Endodermal cell (in vitro differentiated cells): ENCODE measurements around the gene VIPR1. TPM values are rescaled to one million over a fixed set of nuclear protein-coding genes. Genes with fewer than 3 reads are reported as not detected.

Source experiments
- DNase-seq: peaks from one replicate; pipeline ENCODE4 v3.0.0-alpha.2; 2017
- H3K27ac ChIP-seq: 2 replicates; pipeline ENCODE4 v1.5.1; 2013; ENCODE audit warnings: mild to moderate bottlenecking, low read depth, low read length, moderate library complexity
- H3K27me3 ChIP-seq: 2 replicates; pipeline ENCODE4 v1.6.1; 2013; ENCODE audit warnings: mild to moderate bottlenecking, low read length, moderate library complexity; ENCODE audit not compliant: insufficient read depth, control insufficient read depth, poor library complexity, severe bottlenecking
- H3K36me3 ChIP-seq: 2 replicates; pipeline ENCODE4 v1.7.0; 2013; ENCODE audit warnings: mild to moderate bottlenecking, low read length, moderate library complexity; ENCODE audit not compliant: control insufficient read depth, insufficient read depth
- H3K4me1 ChIP-seq: one replicate; pipeline ENCODE4 v1.7.0; 2013; ENCODE audit warnings: low read length; ENCODE audit not compliant: control insufficient read depth, insufficient read depth
- H3K4me3 ChIP-seq: 2 replicates; pipeline ENCODE4 v1.5.1; 2013; ENCODE audit warnings: mild to moderate bottlenecking, low read length, moderate library complexity
- H3K9ac ChIP-seq: 2 replicates; pipeline ENCODE4 v1.6.1; 2013; ENCODE audit warnings: mild to moderate bottlenecking, low read length, moderate library complexity; ENCODE audit not compliant: poor library complexity, severe bottlenecking; ENCODE audit errors: extremely low read depth
- H3K9me3 ChIP-seq: 2 replicates; pipeline ENCODE4 v1.6.1; 2013; ENCODE audit warnings: mild to moderate bottlenecking, low read length, moderate library complexity; ENCODE audit not compliant: control insufficient read depth
- H3K27ac Mint-ChIP-seq: 2 replicates; pipeline ENCODE4 v1.8.0; 2020; ENCODE audit warnings: mixed read lengths
- H3K27me3 Mint-ChIP-seq: 2 replicates; pipeline ENCODE4 v1.8.0; 2021; ENCODE audit warnings: mild to moderate bottlenecking, mixed read lengths; ENCODE audit not compliant: insufficient read depth
- H3K36me3 Mint-ChIP-seq: 2 replicates; pipeline ENCODE4 v1.8.0; 2020; ENCODE audit warnings: low read depth, mixed read lengths
- H3K4me1 Mint-ChIP-seq: 2 replicates; pipeline ENCODE4 v1.8.0; 2020; ENCODE audit warnings: mixed read lengths
- H3K4me3 Mint-ChIP-seq: 2 replicates; pipeline ENCODE4 v1.8.0; 2020; ENCODE audit warnings: mild to moderate bottlenecking, moderate library complexity, mixed read lengths
- H3K9me3 Mint-ChIP-seq: 2 replicates; pipeline ENCODE4 v1.8.0; 2020; ENCODE audit warnings: mild to moderate bottlenecking, mixed read lengths
- WGBS, 2 experiments: methylation state at CpG; one replicate each; pipeline versions ENCODE4 v1.1.5 to v1.1.7; 2013; ENCODE audit warnings: missing lambda C conversion rate in 2 of 2, mixed read lengths in 1 of 2; ENCODE audit not compliant: insufficient coverage in 1 of 2, insufficient read length in 1 of 2; 5-methylcytosine and 5-hydroxymethylcytosine counted together
- total RNA-seq, 2 donors: library from RNA; stranded (reverse); fragmentation: NEBNext Ultra II Directional in 1 of 2; extraction: Animal tissue kit (Norgen Biotek cat#: 25700) in 1 of 2; gene quantifications; 2 replicates in 1 of 2; 3 replicates in 1 of 2; pipeline ENCODE4 v1.2.1, GENCODE V29; 2021
- TF ChIP-seq, protein P1 (sequence below): fragments of 200-600 bp; sonication (generic); conservative IDR thresholded peaks from 2 replicates; pipeline ENCODE4 v1.5.0; 2021; ENCODE audit warnings: antibody characterized with exemption, mild to moderate bottlenecking

Gene VIPR1
- total RNA-seq, 2 donors from 2014 or later, result 12.9 to 14.7 TPM

DNA sequence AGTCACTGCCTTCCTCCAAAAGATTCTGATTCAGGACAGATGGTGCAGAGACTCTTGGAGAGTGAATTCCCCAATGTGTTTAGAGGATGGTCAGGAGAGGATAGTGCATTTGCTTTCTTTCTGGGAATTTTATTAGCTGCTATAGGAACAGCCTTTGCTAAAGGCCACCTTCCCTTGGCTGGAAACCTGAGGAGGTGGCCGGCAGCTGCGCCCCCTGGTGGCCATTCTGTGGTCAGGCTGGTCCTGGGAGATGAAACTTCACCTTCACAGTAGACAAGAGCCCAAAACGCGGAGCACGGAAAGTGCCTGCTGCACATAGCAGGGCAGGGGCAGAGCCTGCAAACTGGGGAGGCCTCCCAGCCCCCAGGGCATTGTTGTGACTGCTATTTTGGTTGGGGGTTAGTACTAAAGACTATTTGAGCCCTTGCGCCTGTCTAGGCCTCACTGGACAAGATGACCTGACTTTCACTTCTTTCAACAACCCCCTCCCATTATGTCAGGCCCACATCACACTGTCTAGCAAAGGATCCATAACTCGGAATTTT is 45.0 kb downstream of the VIPR1 start:
- no peak overlapping the region for H3K27ac Mint-ChIP-seq
- 0 to 46% methylated on average over 2 to 7 of the region's 7 CpGs for WGBS, 2 experiments
- Histone ChIP-seq H3K9ac (no peak overlapping the region), H3K4me3 (no peak overlapping the region), H3K27ac (no peak overlapping the region), H3K27me3 (no peaks in the 10 kb centered on the region), H3K9me3 (no peaks in the 10 kb centered on the region), H3K4me1 (no peaks in the 10 kb centered on the region), H3K36me3 (peaks cover 35% of the 10 kb centered on the region)
- H3K27me3 Mint-ChIP-seq, result no peaks in the 10 kb centered on the region
- peaks cover 13% of the 10 kb centered on the region for H3K36me3 Mint-ChIP-seq
- TF ChIP-seq, protein P1, sequence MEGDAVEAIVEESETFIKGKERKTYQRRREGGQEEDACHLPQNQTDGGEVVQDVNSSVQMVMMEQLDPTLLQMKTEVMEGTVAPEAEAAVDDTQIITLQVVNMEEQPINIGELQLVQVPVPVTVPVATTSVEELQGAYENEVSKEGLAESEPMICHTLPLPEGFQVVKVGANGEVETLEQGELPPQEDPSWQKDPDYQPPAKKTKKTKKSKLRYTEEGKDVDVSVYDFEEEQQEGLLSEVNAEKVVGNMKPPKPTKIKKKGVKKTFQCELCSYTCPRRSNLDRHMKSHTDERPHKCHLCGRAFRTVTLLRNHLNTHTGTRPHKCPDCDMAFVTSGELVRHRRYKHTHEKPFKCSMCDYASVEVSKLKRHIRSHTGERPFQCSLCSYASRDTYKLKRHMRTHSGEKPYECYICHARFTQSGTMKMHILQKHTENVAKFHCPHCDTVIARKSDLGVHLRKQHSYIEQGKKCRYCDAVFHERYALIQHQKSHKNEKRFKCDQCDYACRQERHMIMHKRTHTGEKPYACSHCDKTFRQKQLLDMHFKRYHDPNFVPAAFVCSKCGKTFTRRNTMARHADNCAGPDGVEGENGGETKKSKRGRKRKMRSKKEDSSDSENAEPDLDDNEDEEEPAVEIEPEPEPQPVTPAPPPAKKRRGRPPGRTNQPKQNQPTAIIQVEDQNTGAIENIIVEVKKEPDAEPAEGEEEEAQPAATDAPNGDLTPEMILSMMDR, result peak; percentile 98
- H3K4me1 Mint-ChIP-seq, result peaks cover 2% of the 10 kb centered on the region
- H3K4me3 Mint-ChIP-seq, result no peak overlapping the region
- DNase-seq, result peak; percentile 93
- no peaks in the 10 kb centered on the region for H3K9me3 Mint-ChIP-seq

DNA sequence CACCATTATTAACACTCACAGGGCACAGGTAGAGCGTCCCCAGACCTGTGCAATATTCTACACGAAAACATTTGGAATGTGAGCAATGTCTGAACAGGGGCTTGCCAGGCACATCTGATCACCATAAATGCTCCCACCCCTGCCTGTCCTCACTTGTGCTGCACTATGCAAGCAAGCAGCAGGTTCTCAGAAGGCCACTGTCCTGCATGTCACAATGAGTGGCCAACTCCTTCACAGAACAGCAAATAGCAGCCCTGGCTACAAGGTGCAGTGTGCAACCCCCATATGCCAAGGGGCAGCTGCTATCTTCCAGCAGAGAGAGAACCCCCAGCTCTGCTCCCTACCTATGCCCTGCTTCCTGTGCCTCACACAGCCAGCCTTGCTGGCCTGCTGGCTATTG is 46.7 kb downstream of the VIPR1 start:
- WGBS, 2 experiments, result 96 to 100% methylated on average over 2 of the region's 2 CpGs
- H3K36me3 ChIP-seq, result peaks cover 51% of the 10 kb centered on the region
- TF ChIP-seq, protein P1, result no peak
- Mint-ChIP-seq H3K36me3 (peaks cover 26% of the 10 kb centered on the region), H3K27ac (no peak overlapping the region), H3K4me3 (no peak overlapping the region), H3K4me1 (peaks cover 2% of the 10 kb centered on the region), H3K27me3 (no peaks in the 10 kb centered on the region), H3K9me3 (no peaks in the 10 kb centered on the region)
- no peak overlapping the region for H3K27ac ChIP-seq
- no peaks in the 10 kb centered on the region for H3K4me1 ChIP-seq
- DNase-seq, result no peak
- no peak overlapping the region for H3K4me3 ChIP-seq
- H3K27me3 ChIP-seq, result no peaks in the 10 kb centered on the region
- H3K9ac ChIP-seq, result no peak overlapping the region
- no peaks in the 10 kb centered on the region for H3K9me3 ChIP-seq

DNA sequence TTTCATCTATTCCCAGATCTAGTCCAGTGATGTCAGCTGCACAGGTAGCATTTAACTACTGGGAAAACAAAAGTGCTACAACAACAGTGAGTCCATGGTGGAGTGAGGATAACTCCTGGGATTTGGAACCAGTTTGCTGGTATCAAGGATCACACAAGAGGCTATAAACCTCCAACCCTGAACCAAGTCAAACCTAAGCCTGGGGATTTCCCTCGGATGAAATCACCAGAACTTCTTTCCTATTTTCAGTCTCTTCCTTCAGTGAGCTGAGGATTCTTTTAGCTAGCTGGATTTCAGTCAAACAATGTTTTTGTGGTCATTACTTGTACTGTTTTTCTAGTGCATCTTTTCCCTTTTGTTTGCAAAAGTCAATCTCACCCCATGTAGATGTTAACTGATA is 47.8 kb downstream of the VIPR1 start:
- Mint-ChIP-seq H3K4me3 (no peak overlapping the region), H3K36me3 (peaks cover 32% of the 10 kb centered on the region), H3K27me3 (no peaks in the 10 kb centered on the region), H3K4me1 (no peaks in the 10 kb centered on the region), H3K9me3 (no peaks in the 10 kb centered on the region), H3K27ac (no peak overlapping the region)
- Histone ChIP-seq H3K27ac (no peak overlapping the region), H3K36me3 (peaks cover 60% of the 10 kb centered on the region), H3K4me3 (no peak overlapping the region), H3K9me3 (no peaks in the 10 kb centered on the region), H3K9ac (no peak overlapping the region), H3K27me3 (no peaks in the 10 kb centered on the region), H3K4me1 (no peaks in the 10 kb centered on the region)
- TF ChIP-seq, protein P1, result no peak
- 88 to 96% methylated on average over 1 of the region's 1 CpG for WGBS, 2 experiments
- no peak for DNase-seq
